Vagina (tissue), 2 donors: ENCODE data around the gene MEG3.

Experiments used
- CTCF ChIP-seq, 3 experiments: fragments of 450-650 bp in 2 of 3; fragments of 200-600 bp in 1 of 3; sonication (generic) in 1 of 3; IDR thresholded peaks; one replicate each; pipeline ENCODE4 v1.5.1; 2017 to 2019; ENCODE audit warnings: antibody characterized with exemption in 3 of 3, mild to moderate bottlenecking in 2 of 3, moderate library complexity in 2 of 3
- POLR2A ChIP-seq, 2 donors: fragments of 450-650 bp; IDR thresholded peaks; one replicate each; pipeline ENCODE4 v1.6.1; 2017; ENCODE audit warnings: antibody characterized with exemption in 2 of 2, mild to moderate bottlenecking in 2 of 2, moderate library complexity in 2 of 2
- POLR2AphosphoS5 ChIP-seq, 2 donors: sonication (generic); formaldehyde crosslinking; IDR thresholded peaks; one replicate each; pipeline ENCODE4 v1.9.0; 2017; ENCODE audit warnings: antibody characterized with exemption in 2 of 2, mild to moderate bottlenecking in 2 of 2, low read depth in 1 of 2; ENCODE audit not compliant: insufficient read depth in 1 of 2

GRCh38 chr14:100825713-100826331, at the start of gene MEG3:
- TF ChIP-seq CTCF (IDR thresholded peaks at IDR 0.05) (no peak), POLR2A (IDR thresholded peaks at IDR 0.05) (peak in 1 of 2 donors; percentile 94), POLR2AphosphoS5 (IDR thresholded peaks at IDR 0.05; ENCODE audit: insufficient read depth in 1 of 2, low read depth in 1 of 2) (peak; percentile 41 to 97)
